CD4-positive, alpha-beta memory T cell (primary cell): ENCODE results near the gene PHGDH. TPM values are rescaled to one million over a fixed set of nuclear protein-coding genes. Genes with fewer than 3 reads are reported as not detected.
"Not testable (repeated sequence)": the region's sequence is repeated elsewhere in the genome, so short reads cannot be mapped to it uniquely, and the experiment has no call there.

ENCODE experiments used
- CTCF ChIA-PET: fragments of 350-600 bp; sonication (Branson Sonifier 250); formaldehyde crosslinking; loops from one replicate; lab custom pipeline; 2021; ENCODE audit warnings: inconsistent platforms; ENCODE audit not compliant: partially characterized antibody; lab: Charles Lee
- POLR2A ChIA-PET: fragments of 350-600 bp; sonication (Branson Sonifier 250); formaldehyde crosslinking; loops from one replicate; lab custom pipeline; 2021; ENCODE audit not compliant: partially characterized antibody; lab: Charles Lee
- DNase-seq, 5 donors: peaks; one replicate each; pipeline versions ENCODE4 v3.0.0 to v3.0.0-alpha.2; 2020 to 2022; ENCODE audit warnings: mixed read lengths in 1 of 5
- H3K27ac ChIP-seq: one replicate; pipeline ENCODE4 v1.7.0; 2013; ENCODE audit warnings: low read depth, low read length
- H3K27me3 ChIP-seq: 2 replicates; pipeline ENCODE4 v1.7.0; 2013; ENCODE audit warnings: mild to moderate bottlenecking, low read length, moderate library complexity; ENCODE audit not compliant: insufficient read depth
- H3K36me3 ChIP-seq: 2 replicates; pipeline ENCODE4 v1.7.0; 2013; ENCODE audit warnings: mild to moderate bottlenecking, low read length, moderate library complexity; ENCODE audit not compliant: insufficient read depth
- H3K4me1 ChIP-seq: 2 replicates; pipeline ENCODE4 v1.7.0; 2013; ENCODE audit warnings: mild to moderate bottlenecking, low read length, moderate library complexity; ENCODE audit not compliant: insufficient read depth
- H3K4me3 ChIP-seq, 2 donors: one replicate each; pipeline ENCODE4 v1.7.0; 2013; ENCODE audit warnings: low read length in 2 of 2, mild to moderate bottlenecking in 1 of 2
- H3K9me3 ChIP-seq, 2 donors: one replicate each; pipeline ENCODE4 v1.7.0; 2013; ENCODE audit warnings: low read length in 2 of 2, control low read depth in 1 of 2; ENCODE audit not compliant: control insufficient read depth in 1 of 2
- H3K27ac Mint-ChIP-seq, 7 donors: one replicate each; pipeline ENCODE4 v1.8.0; 2020 to 2021; ENCODE audit warnings: mixed read lengths in 7 of 7, mild to moderate bottlenecking in 6 of 7, inconsistent platforms in 3 of 7, moderate library complexity in 3 of 7
- H3K27me3 Mint-ChIP-seq, 2 donors: one replicate each; pipeline ENCODE4 v1.8.0; 2020 to 2021; ENCODE audit warnings: mixed read lengths in 2 of 2
- H3K36me3 Mint-ChIP-seq, 2 donors: one replicate each; pipeline ENCODE4 v1.8.0; 2020 to 2021; ENCODE audit warnings: mixed read lengths in 2 of 2, inconsistent platforms in 1 of 2, mild to moderate bottlenecking in 1 of 2
- H3K4me1 Mint-ChIP-seq, 4 donors: one replicate each; pipeline ENCODE4 v1.8.0; 2020 to 2021; ENCODE audit warnings: mixed read lengths in 4 of 4, mild to moderate bottlenecking in 1 of 4
- H3K4me3 Mint-ChIP-seq, 8 donors: one replicate each; pipeline ENCODE4 v1.8.0; 2020 to 2021; ENCODE audit warnings: mixed read lengths in 8 of 8, mild to moderate bottlenecking in 7 of 8, moderate library complexity in 6 of 8, inconsistent platforms in 3 of 8
- H3K9me3 Mint-ChIP-seq, 8 donors: one replicate each; pipeline ENCODE4 v1.8.0; 2020 to 2021; ENCODE audit warnings: mixed read lengths in 8 of 8, mild to moderate bottlenecking in 5 of 8, inconsistent platforms in 3 of 8, moderate library complexity in 1 of 8
- intact Hi-C: fragments of 100-400 bp; cut with micrococcal nuclease; formaldehyde crosslinking; loops from one replicate; pipeline ENCODE4 v1.15.1; 2023
- polyA plus RNA-seq, 2 donors: library from polyadenylated mRNA; unstranded; fragments of 300-500 nt; fragmentation: Illumina TruSeq; gene quantifications; one replicate each; pipeline ENCODE4 v1.2.3, GENCODE V29; 2021
- total RNA-seq, 2 experiments: library from RNA; stranded (reverse); gene quantifications; one replicate each; pipeline ENCODE4 v1.2.3, GENCODE V29; 2021

PHGDH gene
- total and polyA plus RNA-seq, 4 experiments from 2014 or later: 1.5 to 3.1 (median 2.7) TPM

GRCh38 chr1:119696863-119697262, 14.9 kb upstream of the PHGDH start:
- H3K36me3 ChIP-seq, H3K27me3 ChIP-seq, H3K4me1 Mint-ChIP-seq, POLR2A ChIA-PET, H3K4me1 ChIP-seq, DNase-seq, H3K36me3 Mint-ChIP-seq, H3K4me3 ChIP-seq, H3K27ac Mint-ChIP-seq, H3K9me3 ChIP-seq, intact Hi-C loops, H3K27ac ChIP-seq, H3K4me3 Mint-ChIP-seq: not testable (repeated sequence)
- peaks cover 9 to 20% of the 10 kb centered on the region in 2 donors for H3K27me3 Mint-ChIP-seq
- CTCF ChIA-PET: interaction anchor here (1.2 to 1.8 kb wide), 2 partner anchors 21 to 22 kb away, joined by 3 to 4 read pairs; no protein-coding TSS in a partner anchor
- H3K9me3 Mint-ChIP-seq: peaks cover 0 to 35% (median 21%) of the 10 kb centered on the region in 8 donors

GRCh38 chr1:119697598-119697997, 14.1 kb upstream of the PHGDH start:
- CTCF ChIA-PET: interaction anchor here (1.2 to 1.8 kb wide), 2 partner anchors 22 to 23 kb away, joined by 3 to 4 read pairs; no protein-coding TSS in a partner anchor
- no peaks in the 10 kb centered on the region for H3K36me3 ChIP-seq
- H3K27me3 ChIP-seq: peaks cover 3% of the 10 kb centered on the region
- POLR2A ChIA-PET: no interaction called here
- no peak overlapping the region for H3K27ac ChIP-seq
- no peak overlapping the region for H3K27ac Mint-ChIP-seq
- intact Hi-C loops: no loop called here
- peaks cover 0 to 13% of the 10 kb centered on the region in 2 donors for H3K36me3 Mint-ChIP-seq
- H3K9me3 ChIP-seq: peaks cover 0 to 5% of the 10 kb centered on the region in 2 donors
- no peaks in the 10 kb centered on the region for H3K4me1 ChIP-seq
- H3K27me3 Mint-ChIP-seq: peaks cover 9 to 20% of the 10 kb centered on the region in 2 donors
- H3K4me3 ChIP-seq: no peak overlapping the region
- peaks cover 0 to 43% (median 27%) of the 10 kb centered on the region in 8 donors for H3K9me3 Mint-ChIP-seq
- H3K4me1 Mint-ChIP-seq: no peaks in the 10 kb centered on the region
- no peak overlapping the region for H3K4me3 Mint-ChIP-seq
- DNase-seq: no peak

- ChIA-PET POLR2A (no interaction called here), CTCF (no interaction called here)
- Histone ChIP-seq H3K4me1 (no peaks in the 10 kb centered on the region), H3K27me3 (peaks cover 3% of the 10 kb centered on the region), H3K4me3 (no peak overlapping the region), H3K9me3 (peaks cover 0 to 5% of the 10 kb centered on the region in 2 donors), H3K36me3 (no peaks in the 10 kb centered on the region), H3K27ac (no peak overlapping the region)
- Mint-ChIP-seq H3K27ac (no peak overlapping the region), H3K27me3 (peaks cover 14 to 18% of the 10 kb centered on the region in 2 donors), H3K9me3 (peaks cover 0 to 44% (median 29%) of the 10 kb centered on the region in 8 donors), H3K4me3 (no peak overlapping the region), H3K36me3 (peaks cover 3 to 15% of the 10 kb centered on the region in 2 donors), H3K4me1 (no peaks in the 10 kb centered on the region)
- intact Hi-C loops: no loop called here
- DNase-seq: no peak
These were observed 11.4 kb upstream of the PHGDH start for GRCh38 chr1:119700326-119700725.

- no peak overlapping the region for H3K4me3 ChIP-seq
- CTCF ChIA-PET: no interaction called here
- no peaks in the 10 kb centered on the region for H3K36me3 ChIP-seq
- POLR2A ChIA-PET: no interaction called here
- Mint-ChIP-seq H3K27ac (no peak overlapping the region), H3K27me3 (peaks cover 13 to 18% of the 10 kb centered on the region in 2 donors), H3K4me1 (no peaks in the 10 kb centered on the region), H3K36me3 (peaks cover 3 to 17% of the 10 kb centered on the region in 2 donors), H3K4me3 (no peak overlapping the region), H3K9me3 (peaks cover 0 to 47% (median 31%) of the 10 kb centered on the region in 8 donors)
- peaks cover 3% of the 10 kb centered on the region for H3K27me3 ChIP-seq
- H3K4me1 ChIP-seq: no peaks in the 10 kb centered on the region
- H3K9me3 ChIP-seq: peaks cover 0 to 5% of the 10 kb centered on the region in 2 donors
- H3K27ac ChIP-seq: no peak overlapping the region
- DNase-seq: no peak
- intact Hi-C loops: no loop called here
These were observed 10.1 kb upstream of the PHGDH start for GRCh38 chr1:119701659-119702058.

- Histone ChIP-seq H3K27me3 (peaks cover 3% of the 10 kb centered on the region), H3K9me3 (peaks cover 0 to 5% of the 10 kb centered on the region in 2 donors), H3K4me3 (no peak overlapping the region), H3K4me1 (no peaks in the 10 kb centered on the region), H3K36me3 (no peaks in the 10 kb centered on the region), H3K27ac (no peak overlapping the region)
- DNase-seq: no peak
- POLR2A ChIA-PET: no interaction called here
- intact Hi-C loops: no loop called here
- Mint-ChIP-seq H3K36me3 (peaks cover 3 to 17% of the 10 kb centered on the region in 2 donors), H3K4me1 (no peaks in the 10 kb centered on the region), H3K27me3 (peaks cover 11 to 18% of the 10 kb centered on the region in 2 donors), H3K9me3 (peaks cover 0 to 47% (median 31%) of the 10 kb centered on the region in 8 donors), H3K27ac (no peak overlapping the region), H3K4me3 (no peak overlapping the region)
- CTCF ChIA-PET: no interaction called here
These were observed 9.3 kb upstream of the PHGDH start for GRCh38 chr1:119702384-119702783.

- DNase-seq: no peak
- Histone ChIP-seq H3K27me3 (no peaks in the 10 kb centered on the region), H3K9me3 (peaks cover 0 to 5% of the 10 kb centered on the region in 2 donors), H3K36me3 (no peaks in the 10 kb centered on the region), H3K4me3 (no peak overlapping the region), H3K4me1 (no peaks in the 10 kb centered on the region), H3K27ac (no peak overlapping the region)
- peaks cover 11 to 13% of the 10 kb centered on the region in 2 donors for H3K27me3 Mint-ChIP-seq
- ChIA-PET POLR2A (no interaction called here), CTCF (no interaction called here)
- no peaks in the 10 kb centered on the region for H3K4me1 Mint-ChIP-seq
- H3K36me3 Mint-ChIP-seq: peaks cover 3 to 17% of the 10 kb centered on the region in 2 donors
- H3K27ac Mint-ChIP-seq: no peak overlapping the region
- peaks cover 0 to 47% (median 31%) of the 10 kb centered on the region in 8 donors for H3K9me3 Mint-ChIP-seq
- intact Hi-C loops: no loop called here
- H3K4me3 Mint-ChIP-seq: no peak overlapping the region
These were observed 7.9 kb upstream of the PHGDH start for GRCh38 chr1:119703666-119704450.

GRCh38 chr1:119706599-119706998, 5.1 kb upstream of the PHGDH start:
- H3K27me3 ChIP-seq, intact Hi-C loops, POLR2A ChIA-PET, H3K27ac Mint-ChIP-seq, H3K27me3 Mint-ChIP-seq, H3K4me1 ChIP-seq, H3K36me3 ChIP-seq, H3K4me1 Mint-ChIP-seq, H3K4me3 Mint-ChIP-seq, H3K9me3 ChIP-seq, CTCF ChIA-PET, H3K4me3 ChIP-seq, DNase-seq, H3K27ac ChIP-seq: not testable (repeated sequence)
- Mint-ChIP-seq H3K9me3 (peaks cover 0 to 27% (median 21%) of the 10 kb centered on the region in 8 donors), H3K36me3 (peaks cover 4 to 13% of the 10 kb centered on the region in 2 donors)
